Adrenal gland (tissue), 5 donors: ENCODE measurements around the gene SLC22A15.

Experiments
- CTCF ChIP-seq, 6 experiments: fragments of 450-650 bp in 4 of 6; fragments of 200-600 bp in 2 of 6; sonication (generic) in 1 of 6; IDR thresholded peaks; 1 replicate in 5 of 6; 2 replicates in 1 of 6; pipeline versions ENCODE4 v1.5.1 to v1.8.0; 2016 to 2021; ENCODE audit warnings: antibody characterized with exemption in 6 of 6, mild to moderate bottlenecking in 2 of 6, moderate library complexity in 1 of 6
- POLR2A ChIP-seq, 2 donors: fragments of 450-650 bp; IDR thresholded peaks; one replicate each; pipeline ENCODE4 v1.6.1; 2017; ENCODE audit warnings: antibody characterized with exemption in 2 of 2, mild to moderate bottlenecking in 2 of 2, moderate library complexity in 1 of 2
- donor health status: DM: no; HTN: no; CAD: no.

- TF ChIP-seq CTCF (IDR thresholded peaks at IDR 0.05), result no peak
- TF ChIP-seq POLR2A (IDR thresholded peaks at IDR 0.05), result no peak
Observed at GRCh38 chr1:116012716-116013115, 36.4 kb downstream of the SLC22A15 start.
